GM12874 (cell line): ENCODE data around the gene IFNL2.
"Not testable (repeated sequence)": the region's sequence is repeated elsewhere in the genome, so short reads cannot be mapped to it uniquely, and the experiment has no call there.

Experiments used
- CTCF ChIP-seq: IDR thresholded peaks from 2 replicates; pipeline ENCODE4 v1.5.1; 2011; ENCODE audit warnings: low read depth, mild to moderate bottlenecking, control low read depth, low read length, moderate library complexity; ENCODE audit not compliant: insufficient read depth

IFNL2 gene

GRCh38 chr19:39238209-39238608 lies 30.0 kb upstream of the IFNL2 start:
- TF ChIP-seq CTCF = no peak

- no peak for TF ChIP-seq CTCF
Observed at GRCh38 chr19:39238944-39239343, 29.3 kb upstream of the IFNL2 start.

GRCh38 chr19:39240421-39240820 lies 27.8 kb upstream of the IFNL2 start:
- no peak for TF ChIP-seq CTCF

GRCh38 chr19:39244410-39245100 lies 23.6 kb upstream of the IFNL2 start, which contains the start of gene IFNL3:
Gene IFNL3 (minus strand): TSS chr19:39245006. CDS start chr19:39244967, 39 bp downstream.
- TF ChIP-seq CTCF = not testable (repeated sequence)

GRCh38 chr19:39246951-39247669 lies 21.1 kb upstream of the IFNL2 start:
- no peak for TF ChIP-seq CTCF

- no peak for TF ChIP-seq CTCF
Observed at GRCh38 chr19:39247701-39248664, 20.2 kb upstream of the IFNL2 start.

- no peak for TF ChIP-seq CTCF
Observed at GRCh38 chr19:39248806-39249205, 19.4 kb upstream of the IFNL2 start, which contains the start of gene IFNL4. Gene IFNL4 (minus strand): TSS chr19:39248856.
